GM12875 (cell line): Measurements from ENCODE around the gene CTNNBIP1.
"Not testable (repeated sequence)": the region's sequence is repeated elsewhere in the genome, so short reads cannot be mapped to it uniquely, and the experiment has no call there.

Experiments
- H3K4me3 ChIP-seq: one replicate; pipeline ENCODE4 v1.5.1; 2011; ENCODE audit warnings: low read depth, low read length, control low read depth
- CTCF ChIP-seq: IDR thresholded peaks from 2 replicates; pipeline ENCODE4 v1.5.1; 2011; ENCODE audit warnings: low read depth, mild to moderate bottlenecking, control low read depth, inconsistent platforms, low read length, moderate library complexity, borderline replicate concordance; ENCODE audit not compliant: insufficient read depth

The CTNNBIP1 gene

GRCh38 chr1:9927259-9927658 lies 17.2 kb upstream of the CTNNBIP1 start:
- no peak overlapping the region for H3K4me3 ChIP-seq
- TF ChIP-seq CTCF = no peak

- H3K4me3 ChIP-seq = no peak overlapping the region
- no peak for TF ChIP-seq CTCF
Measured at GRCh38 chr1:9922342-9922741, 12.3 kb upstream of the CTNNBIP1 start.

GRCh38 chr1:9920606-9921005 lies 10.5 kb upstream of the CTNNBIP1 start:
- H3K4me3 ChIP-seq = no peak overlapping the region
- no peak for TF ChIP-seq CTCF

- no peak overlapping the region for H3K4me3 ChIP-seq
- TF ChIP-seq CTCF = no peak
Measured at GRCh38 chr1:9917901-9918300, 7.8 kb upstream of the CTNNBIP1 start.

- H3K4me3 ChIP-seq = not testable (repeated sequence)
Measured at GRCh38 chr1:9917495-9917894, 7.4 kb upstream of the CTNNBIP1 start.

GRCh38 chr1:9916452-9916851 lies 6.4 kb upstream of the CTNNBIP1 start:
- no peak overlapping the region for H3K4me3 ChIP-seq
- no peak for TF ChIP-seq CTCF

- no peak for TF ChIP-seq CTCF
- no peak overlapping the region for H3K4me3 ChIP-seq
Measured at GRCh38 chr1:9914610-9914937, 4.5 kb upstream of the CTNNBIP1 start.

GRCh38 chr1:9912264-9912936 lies 2.3 kb upstream of the CTNNBIP1 start:
- no peak overlapping the region for H3K4me3 ChIP-seq
- no peak for TF ChIP-seq CTCF
